BLaER1 treated with 17β-estradiol and CSF1 and Interleukin-3, amounts not matched to agents 10 nM and 100 nM (cell line): ENCODE results near the gene THAP5.
"Not testable (repeated sequence)": the region's sequence is repeated elsewhere in the genome, so short reads cannot be mapped to it uniquely, and the experiment has no call there.

Experiments used
- H3K27ac ChIP-seq, 11 experiments: shearing (Covaris generic); formaldehyde crosslinking; 2 replicates each; pipeline ENCODE4 v1.8.1; 2022
- H3K27me3 ChIP-seq, 11 experiments: shearing (Covaris generic); formaldehyde crosslinking; 2 replicates each; pipeline ENCODE4 v1.8.1; 2022
- H3K36me3 ChIP-seq, 11 experiments: shearing (Covaris generic); formaldehyde crosslinking; 2 replicates each; pipeline ENCODE4 v1.8.1; 2022
- H3K4me1 ChIP-seq, 10 experiments: shearing (Covaris generic); formaldehyde crosslinking; 2 replicates each; pipeline ENCODE4 v1.8.1; 2022
- H3K4me2 ChIP-seq, 11 experiments: shearing (Covaris generic); formaldehyde crosslinking; 2 replicates each; pipeline ENCODE4 v1.8.1; 2022
- H3K4me3 ChIP-seq, 10 experiments: shearing (Covaris generic); formaldehyde crosslinking; 2 replicates each; pipeline ENCODE4 v1.8.1; 2022
- H3K9ac ChIP-seq, 11 experiments: shearing (Covaris generic); formaldehyde crosslinking; 2 replicates each; pipeline ENCODE4 v1.8.1; 2022
- H3K9me3 ChIP-seq, 11 experiments: shearing (Covaris generic); formaldehyde crosslinking; replicated peaks in 1 of 11; 2 replicates each; pipeline ENCODE4 v1.8.1; 2022
- H4K20me1 ChIP-seq, 11 experiments: shearing (Covaris generic); formaldehyde crosslinking; 2 replicates each; pipeline ENCODE4 v1.8.1; 2022
- Cebpa-rat ChIP-seq, 11 experiments: shearing (Covaris generic); IDR thresholded peaks; 2 replicates each; pipeline ENCODE4 v1.8.1; 2022

The THAP5 gene

GRCh38 chr7:108541478-108541877 is 28.0 kb downstream of the THAP5 start:
- no peak for TF ChIP-seq Cebpa-rat (IDR thresholded peaks at IDR 0.05)
- Histone ChIP-seq H3K4me3 (no peak overlapping the region), H3K9ac (no peak overlapping the region), H3K27me3 (no peaks in the 10 kb centered on the region), H3K27ac (no peak overlapping the region), H4K20me1 (no peaks in the 10 kb centered on the region), H3K4me2 (no peak overlapping the region), H3K4me1 (peaks cover 0 to 7% (median 0%) of the 10 kb centered on the region in 10 experiments; a peak in 1 of 20 replicates), H3K36me3 (no peaks in the 10 kb centered on the region), H3K9me3 (peaks cover 0 to 4% (median 0%) of the 10 kb centered on the region in 11 experiments; a peak in 2 of 22 replicates)

- not testable (repeated sequence) for H3K4me3 ChIP-seq, H3K36me3 ChIP-seq, H3K9ac ChIP-seq, H3K27me3 ChIP-seq, H3K27ac ChIP-seq, H4K20me1 ChIP-seq, H3K4me2 ChIP-seq
- H3K9me3 ChIP-seq: peaks cover 0 to 16% (median 4%) of the 10 kb centered on the region in 11 experiments; a peak in 7 of 22 replicates
- H3K4me1 ChIP-seq: peaks cover 0 to 12% (median 1%) of the 10 kb centered on the region in 10 experiments; a peak in 4 of 20 replicates
These were observed 30.8 kb downstream of the THAP5 start for GRCh38 chr7:108538685-108539084.

GRCh38 chr7:108538236-108538635 is 31.3 kb downstream of the THAP5 start:
- Histone ChIP-seq H3K4me2 (peak overlapping the region in 1 of 11 experiments; percentile 18; a peak in 1 of 22 replicates), H3K9me3 (peaks cover 0 to 16% (median 4%) of the 10 kb centered on the region in 11 experiments; a peak in 7 of 22 replicates), H3K4me1 (peaks cover 0 to 12% (median 1%) of the 10 kb centered on the region in 10 experiments; a peak in 4 of 20 replicates)
- H3K4me3 ChIP-seq, H3K27ac ChIP-seq, H3K9ac ChIP-seq, H3K36me3 ChIP-seq, H3K27me3 ChIP-seq, H4K20me1 ChIP-seq: not testable (repeated sequence)

GRCh38 chr7:108537229-108537628 is 32.3 kb downstream of the THAP5 start:
- peaks cover 0 to 16% (median 4%) of the 10 kb centered on the region in 11 experiments; a peak in 7 of 22 replicates for H3K9me3 ChIP-seq
- no peak overlapping the region for H3K4me2 ChIP-seq
- no peaks in the 10 kb centered on the region for H3K27me3 ChIP-seq
- no peak overlapping the region for H3K27ac ChIP-seq
- no peak overlapping the region for H3K9ac ChIP-seq
- H3K4me1 ChIP-seq: peaks cover 0 to 12% (median 1%) of the 10 kb centered on the region in 10 experiments; a peak in 4 of 20 replicates
- TF ChIP-seq Cebpa-rat (IDR thresholded peaks at IDR 0.05): no peak
- H3K36me3 ChIP-seq: no peaks in the 10 kb centered on the region
- no peaks in the 10 kb centered on the region for H4K20me1 ChIP-seq
- H3K4me3 ChIP-seq: no peak overlapping the region

- peak overlapping the region in 1 of 11 experiments; percentile 40; a peak in 1 of 22 replicates for H3K27ac ChIP-seq
- H3K4me1 ChIP-seq: peaks cover 0 to 12% (median 1%) of the 10 kb centered on the region in 10 experiments; a peak in 4 of 20 replicates
- H3K4me3 ChIP-seq: no peak overlapping the region
- H3K4me2 ChIP-seq: peak overlapping the region in 2 of 11 experiments; percentile 1 to 37; a peak in 3 of 22 replicates
- H4K20me1 ChIP-seq: no peaks in the 10 kb centered on the region
- no peaks in the 10 kb centered on the region for H3K36me3 ChIP-seq
- H3K9ac ChIP-seq: no peak overlapping the region
- H3K9me3 ChIP-seq: peaks cover 0 to 16% (median 4%) of the 10 kb centered on the region in 11 experiments; a peak in 7 of 22 replicates
- H3K27me3 ChIP-seq: no peaks in the 10 kb centered on the region
- TF ChIP-seq Cebpa-rat (IDR thresholded peaks at IDR 0.05): no peak
These were observed 33.8 kb downstream of the THAP5 start for GRCh38 chr7:108535744-108536143.

GRCh38 chr7:108535257-108535656 is 34.2 kb downstream of the THAP5 start:
- Histone ChIP-seq H3K9ac (no peak overlapping the region), H4K20me1 (no peaks in the 10 kb centered on the region), H3K4me1 (peaks cover 0 to 12% (median 1%) of the 10 kb centered on the region in 10 experiments; a peak in 4 of 20 replicates), H3K27me3 (no peaks in the 10 kb centered on the region), H3K27ac (peak overlapping the region in 1 of 11 experiments; percentile 40; a peak in 1 of 22 replicates), H3K36me3 (no peaks in the 10 kb centered on the region), H3K4me2 (peak overlapping the region in 3 of 11 experiments; percentile 1 to 37 (median 36); a peak in 4 of 22 replicates), H3K9me3 (peaks cover 0 to 16% (median 4%) of the 10 kb centered on the region in 11 experiments; a peak in 7 of 22 replicates), H3K4me3 (no peak overlapping the region)
- TF ChIP-seq Cebpa-rat (IDR thresholded peaks at IDR 0.05): no peak

- Histone ChIP-seq H3K9ac (no peak overlapping the region), H3K4me2 (no peak overlapping the region), H3K36me3 (no peaks in the 10 kb centered on the region), H3K27ac (no peak overlapping the region), H3K4me3 (no peak overlapping the region), H3K9me3 (peaks cover 0 to 16% (median 4%) of the 10 kb centered on the region in 11 experiments; a peak in 6 of 22 replicates), H3K4me1 (peaks cover 0 to 12% (median 1%) of the 10 kb centered on the region in 10 experiments; a peak in 4 of 20 replicates), H4K20me1 (no peaks in the 10 kb centered on the region), H3K27me3 (no peaks in the 10 kb centered on the region)
- no peak for TF ChIP-seq Cebpa-rat (IDR thresholded peaks at IDR 0.05)
These were observed 35.8 kb downstream of the THAP5 start for GRCh38 chr7:108533712-108534111.

- no peak overlapping the region for H3K9ac ChIP-seq
- TF ChIP-seq Cebpa-rat (IDR thresholded peaks at IDR 0.05): no peak
- peaks cover 9 to 18% (median 14%) of the 10 kb centered on the region in 10 experiments for H3K4me1 ChIP-seq
- no peak overlapping the region for H3K27ac ChIP-seq
- H3K9me3 ChIP-seq: peaks cover 0 to 4% (median 0%) of the 10 kb centered on the region in 11 experiments; a peak in 5 of 22 replicates
- no peaks in the 10 kb centered on the region for H3K36me3 ChIP-seq
- H3K27me3 ChIP-seq: no peaks in the 10 kb centered on the region
- H3K4me2 ChIP-seq: no peak overlapping the region
- H3K4me3 ChIP-seq: no peak overlapping the region
- H4K20me1 ChIP-seq: peaks cover 0 to 9% (median 0%) of the 10 kb centered on the region in 11 experiments; a peak in 2 of 22 replicates
These were observed 40.2 kb downstream of the THAP5 start for GRCh38 chr7:108529341-108529740.

GRCh38 chr7:108528183-108528712 is 41.3 kb downstream of the THAP5 start:
- no peaks in the 10 kb centered on the region for H3K9me3 ChIP-seq
- H3K36me3 ChIP-seq: no peaks in the 10 kb centered on the region
- H3K27me3 ChIP-seq: no peaks in the 10 kb centered on the region
- H3K27ac ChIP-seq: no peak overlapping the region
- peaks cover 0 to 19% (median 0%) of the 10 kb centered on the region in 11 experiments; a peak in 5 of 22 replicates for H4K20me1 ChIP-seq
- H3K4me1 ChIP-seq: peaks cover 18 to 29% (median 24%) of the 10 kb centered on the region in 10 experiments
- no peak overlapping the region for H3K4me3 ChIP-seq
- no peak for TF ChIP-seq Cebpa-rat (IDR thresholded peaks at IDR 0.05)
- H3K9ac ChIP-seq: no peak overlapping the region
- no peak overlapping the region for H3K4me2 ChIP-seq

- Histone ChIP-seq H3K36me3 (peaks cover 0 to 8% (median 0%) of the 10 kb centered on the region in 11 experiments; a peak in 2 of 22 replicates), H3K4me1 (peaks cover 24 to 39% (median 29%) of the 10 kb centered on the region in 10 experiments), H3K27ac (peak overlapping the region; percentile 82 to 94 (median 88)), H3K27me3 (no peaks in the 10 kb centered on the region), H3K9ac (peak overlapping the region; percentile 84 to 92 (median 89)), H3K9me3 (no peaks in the 10 kb centered on the region), H3K4me3 (peak overlapping the region; percentile 75 to 89 (median 80)), H4K20me1 (peaks cover 0 to 22% (median 0%) of the 10 kb centered on the region in 11 experiments; a peak in 5 of 22 replicates), H3K4me2 (peak overlapping the region; percentile 74 to 87 (median 77))
- no peak for TF ChIP-seq Cebpa-rat (IDR thresholded peaks at IDR 0.05)
These were observed 42.8 kb downstream of the THAP5 start for GRCh38 chr7:108526768-108527017.
